ENCODE measurements around the gene SDF4.
A peak's percentile ranks its signal among the peaks of the same experiment; 100 is the strongest.
"Not testable (repeated sequence)": the region's sequence is repeated elsewhere in the genome, so short reads cannot be mapped to it uniquely, and the experiment has no call there.

The SDF4 gene

DNA sequence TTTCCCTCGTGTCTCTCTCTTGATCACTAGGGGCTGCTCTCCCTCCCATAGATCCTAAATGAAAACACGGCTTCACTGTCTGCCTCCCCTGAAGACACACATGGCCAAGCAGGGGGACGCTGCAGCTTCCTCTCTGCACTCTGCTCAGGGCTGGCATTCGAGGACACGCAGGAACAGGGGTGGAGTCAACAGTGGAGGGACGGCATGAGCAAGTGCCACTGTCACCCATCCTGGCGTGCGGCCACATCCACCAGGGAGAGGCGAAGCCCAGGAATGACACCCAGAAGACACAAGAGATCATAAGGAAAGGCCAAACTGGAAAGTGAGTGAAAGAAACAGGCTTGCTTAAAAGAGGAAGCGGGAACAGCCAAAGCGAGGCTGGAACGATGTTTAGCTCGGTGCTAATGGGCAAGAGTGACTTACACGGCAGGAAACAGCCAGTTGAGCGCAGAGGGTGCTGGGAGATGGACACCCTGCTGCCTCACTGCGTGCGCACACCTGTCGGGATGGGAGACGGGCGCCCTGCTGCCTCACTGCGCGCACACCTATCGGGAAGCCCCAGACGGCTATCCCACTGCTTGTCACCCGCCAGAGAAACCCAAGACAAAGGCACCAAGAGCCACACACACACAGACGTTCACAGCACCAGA, 28.3 kb upstream of the SDF4 start:
- no peak for DNase-seq (ENCODE audit: low read depth in 2 of 2)

- DNase-seq (ENCODE audit: low read depth in 2 of 2): no peak
Measured at GRCh38 chr1:1259540-1259939, 27.7 kb upstream of the SDF4 start.

GRCh38 chr1:1259119-1259488, 27.3 kb upstream of the SDF4 start:
- DNase-seq (ENCODE audit: low read depth in 2 of 2): no peak

- DNase-seq (ENCODE audit: low read depth in 2 of 2): no peak
Measured at GRCh38 chr1:1256956-1257871, 25.4 kb upstream of the SDF4 start.

- DNase-seq (ENCODE audit: low read depth in 2 of 2): no peak
Measured at GRCh38 chr1:1255611-1256010, 23.8 kb upstream of the SDF4 start.

GRCh38 chr1:1255078-1255477, 23.3 kb upstream of the SDF4 start:
- DNase-seq (ENCODE audit: low read depth in 2 of 2): no peak

- no peak for DNase-seq (ENCODE audit: low read depth in 2 of 2)
Measured at GRCh38 chr1:1254667-1254998, 22.8 kb upstream of the SDF4 start.

GRCh38 chr1:1253972-1254666, 22.3 kb upstream of the SDF4 start:
- DNase-seq (ENCODE audit: low read depth in 2 of 2): no peak

GRCh38 chr1:1253314-1253713, 21.5 kb upstream of the SDF4 start:
- no peak for DNase-seq (ENCODE audit: low read depth in 2 of 2)

GRCh38 chr1:1250786-1251284, 19.0 kb upstream of the SDF4 start:
- peak; percentile 37 to 56 for DNase-seq (ENCODE audit: low read depth in 2 of 2)

DNA sequence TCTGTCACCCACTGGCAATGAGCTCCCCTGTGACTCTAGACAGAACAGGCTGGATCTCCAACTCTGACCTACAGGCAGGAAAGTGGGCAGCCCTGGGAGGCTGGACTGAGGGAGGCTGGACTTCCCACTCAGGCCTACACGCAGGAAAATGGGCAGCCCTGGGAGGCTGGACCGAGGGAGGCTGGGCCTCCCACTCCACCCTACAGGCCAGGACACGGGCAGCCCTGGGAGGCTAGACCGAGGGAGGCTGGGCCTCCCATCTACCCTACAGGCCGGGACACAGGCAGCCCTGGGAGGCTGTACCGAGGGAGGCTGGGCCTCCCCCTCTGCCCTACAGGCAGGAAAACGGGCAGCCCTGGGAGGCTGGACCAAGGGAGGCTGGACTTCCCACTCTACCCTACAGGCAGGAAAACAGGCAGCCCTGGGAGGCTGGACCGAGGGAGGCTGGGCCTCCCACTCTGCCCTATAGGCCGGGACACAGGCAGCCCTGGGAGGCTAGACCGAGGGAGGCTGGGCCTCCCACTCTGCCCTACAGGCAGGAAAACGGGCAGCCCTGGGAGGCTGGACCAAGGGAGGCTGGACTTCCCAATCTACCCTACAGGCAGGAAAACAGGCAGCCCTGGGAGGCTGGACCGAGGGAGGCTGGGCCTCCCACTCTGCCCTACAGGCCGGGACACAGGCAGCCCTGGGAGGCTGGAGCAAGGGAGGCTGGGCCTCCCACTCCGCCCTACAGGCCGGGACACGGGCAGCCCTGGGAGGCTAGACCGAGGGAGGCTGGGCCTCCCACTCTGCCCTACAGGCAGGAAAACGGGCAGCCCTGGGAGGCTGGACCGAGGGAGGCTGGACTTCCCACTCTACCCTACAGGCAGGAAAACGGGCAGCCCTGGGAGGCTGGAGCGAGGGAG, 16.5 kb upstream of the SDF4 start:
- DNase-seq (ENCODE audit: low read depth in 2 of 2): not testable (repeated sequence)

DNA sequence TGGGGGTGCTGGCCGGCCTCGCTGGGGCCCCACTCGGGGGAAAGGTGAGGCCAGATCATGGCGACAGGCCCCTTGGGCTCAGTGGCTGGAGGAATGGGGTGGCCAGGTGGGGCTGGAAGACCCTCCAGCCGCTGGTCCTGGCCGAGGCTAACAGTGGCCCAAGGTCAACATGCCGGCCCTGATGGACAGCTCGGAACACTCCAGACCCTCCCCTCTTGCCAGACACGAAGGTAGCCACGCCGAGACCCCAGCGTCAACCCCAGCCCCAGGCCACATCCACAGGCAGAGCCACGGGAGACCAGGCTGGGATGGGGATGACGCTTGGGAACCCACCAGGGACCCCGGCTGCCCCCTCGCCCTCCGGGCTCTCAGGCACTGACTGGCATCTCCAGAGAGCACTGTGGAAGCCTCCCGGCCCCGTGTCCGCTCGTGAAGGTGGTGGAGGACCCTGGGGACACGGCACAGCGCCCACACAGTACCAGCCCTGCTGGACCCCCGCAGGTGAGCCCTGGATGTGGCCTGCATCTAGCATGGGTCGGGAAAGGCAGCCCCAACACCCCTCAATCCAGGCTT, 15.6 kb upstream of the SDF4 start:
- no peak for DNase-seq (ENCODE audit: low read depth in 2 of 2)

- no peak for DNase-seq (ENCODE audit: low read depth in 2 of 2)
Measured at GRCh38 chr1:1246577-1247340, 15.0 kb upstream of the SDF4 start, which contains the start of gene C1QTNF12. C1QTNF12 (minus strand) TSS chr1:1246722; CDS start chr1:1246690, 32 bp downstream.

DNA sequence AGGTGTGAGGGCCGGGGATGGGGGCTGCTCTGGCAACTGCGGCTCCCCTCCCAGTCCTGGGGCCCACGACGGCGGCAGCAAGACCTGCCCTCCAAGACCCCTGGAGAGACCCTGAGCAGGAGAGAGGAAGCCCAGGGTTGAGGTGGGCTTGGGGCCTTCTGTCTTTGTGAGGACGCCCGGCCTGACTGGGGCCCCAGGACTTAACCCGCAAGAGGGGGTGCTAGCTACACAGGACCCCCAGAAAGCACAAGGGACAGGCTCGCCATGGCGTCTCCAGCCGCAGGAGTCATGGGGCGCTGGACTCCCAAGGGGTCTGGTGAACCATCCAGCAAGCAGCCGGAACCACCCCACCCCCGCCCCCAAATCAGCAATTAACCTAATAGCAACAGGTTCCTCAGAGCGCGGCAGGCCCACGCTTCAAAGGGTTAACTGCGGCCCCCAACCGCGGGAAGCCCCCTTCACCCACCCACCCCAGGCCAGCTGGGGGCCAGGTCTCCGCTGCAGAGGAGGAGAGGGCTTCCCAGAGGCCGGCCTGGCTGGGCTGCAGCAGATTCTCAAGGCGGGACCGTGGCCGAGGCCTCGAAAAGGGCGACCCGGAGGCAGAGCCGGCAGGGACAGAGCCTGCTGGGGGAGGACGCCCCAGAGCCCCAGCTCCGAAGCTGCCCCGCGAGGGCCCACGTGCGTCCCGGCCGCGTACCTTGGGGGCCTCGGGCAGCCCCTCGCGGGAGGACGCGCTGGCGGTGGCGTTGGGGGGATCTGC, 14.2 kb upstream of the SDF4 start:
- no peak for DNase-seq (ENCODE audit: low read depth in 2 of 2)

- DNase-seq (ENCODE audit: low read depth in 2 of 2): no peak
Measured at GRCh38 chr1:1245178-1245816, 13.5 kb upstream of the SDF4 start.

DNA sequence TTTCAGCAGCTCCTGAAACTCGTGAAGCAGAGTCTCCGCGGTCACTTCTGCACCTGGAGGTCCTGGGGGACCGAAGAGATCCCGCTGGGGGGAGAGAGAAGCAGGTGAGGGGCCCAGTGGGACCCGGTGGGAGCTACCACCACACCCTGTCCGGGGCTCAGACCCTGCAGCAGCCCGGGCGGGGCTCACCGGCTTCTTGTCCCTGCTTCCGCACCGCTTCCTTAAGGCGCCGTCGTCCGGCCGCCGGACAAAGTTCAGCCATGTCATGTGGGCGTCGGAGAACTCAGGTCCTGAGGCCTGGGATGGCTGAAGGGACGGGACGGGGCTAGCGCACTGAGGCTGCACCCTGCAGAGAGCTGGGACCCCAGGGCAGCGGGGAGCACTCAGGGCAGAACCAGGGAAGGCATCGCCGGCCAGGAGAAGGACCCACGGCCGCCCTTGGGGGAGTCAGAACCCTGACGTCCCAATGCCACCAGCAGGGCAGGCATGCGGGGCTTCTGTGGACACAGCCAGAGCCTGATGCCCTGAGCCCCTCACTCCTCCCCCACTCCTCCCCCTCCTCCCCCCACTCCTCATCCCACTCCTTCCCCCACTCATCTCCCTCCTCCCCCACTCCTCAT, 12.5 kb upstream of the SDF4 start:
- no peak for DNase-seq (ENCODE audit: low read depth in 2 of 2)

GRCh38 chr1:1243807-1244191, 12.0 kb upstream of the SDF4 start:
- DNase-seq (ENCODE audit: low read depth in 2 of 2): no peak

DNA sequence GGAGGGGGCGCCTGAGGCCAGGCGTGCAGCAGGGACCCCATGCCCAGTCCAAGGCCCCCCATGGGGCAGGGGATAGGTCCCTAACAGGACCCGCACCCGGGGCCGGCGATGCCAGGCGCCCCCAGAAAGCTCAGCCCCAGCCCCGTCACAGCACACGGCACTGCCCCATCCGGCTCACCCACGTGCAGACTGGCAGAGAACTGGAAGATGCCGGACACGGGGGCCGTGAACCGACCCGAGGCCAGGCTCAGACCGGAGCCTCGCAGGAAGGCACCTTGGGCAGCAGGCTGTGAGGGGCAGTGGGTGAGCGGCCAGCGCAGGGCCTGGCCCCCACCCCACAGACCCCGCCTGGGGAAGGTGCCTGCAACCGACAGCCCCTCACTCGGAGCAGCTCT, 11.5 kb upstream of the SDF4 start:
- DNase-seq (ENCODE audit: low read depth in 2 of 2): no peak
